Activated CD4-positive, alpha-beta T cell treated with anti-CD3 and anti-CD28 coated beads, Interleukin-2, amount 10 ng/mL, durations not matched to agents 7 days and 5 days (primary cell): ENCODE results near the gene NKAIN2. TPM values are rescaled to one million over a fixed set of nuclear protein-coding genes. Genes with fewer than 3 reads are reported as not detected.

Experiments used
- CTCF ChIA-PET: fragments of 350-600 bp; sonication (Branson Sonifier 250); formaldehyde crosslinking; loops from one replicate; lab custom pipeline; 2021; ENCODE audit warnings: antibody characterized with exemption; lab: Charles Lee
- POLR2A ChIA-PET: fragments of 350-600 bp; sonication (Branson Sonifier 250); formaldehyde crosslinking; loops from one replicate; lab custom pipeline; 2021; ENCODE audit warnings: antibody characterized with exemption; lab: Charles Lee
- DNase-seq: peaks from one replicate; pipeline ENCODE4 v3.0.0-alpha.2; 2020
- H3K27ac Mint-ChIP-seq: one replicate; pipeline ENCODE4 v1.8.0; 2021; ENCODE audit warnings: mild to moderate bottlenecking, moderate library complexity, mixed read lengths
- H3K27me3 Mint-ChIP-seq: one replicate; pipeline ENCODE4 v1.8.0; 2021; ENCODE audit warnings: mixed read lengths
- H3K36me3 Mint-ChIP-seq: one replicate; pipeline ENCODE4 v1.8.0; 2021; ENCODE audit warnings: low read depth, mixed read lengths
- H3K4me1 Mint-ChIP-seq: one replicate; pipeline ENCODE4 v1.8.0; 2021; ENCODE audit warnings: mixed read lengths
- H3K4me3 Mint-ChIP-seq: one replicate; pipeline ENCODE4 v1.8.0; 2021; ENCODE audit warnings: mild to moderate bottlenecking, moderate library complexity, mixed read lengths
- H3K9me3 Mint-ChIP-seq: one replicate; pipeline ENCODE4 v1.8.0; 2021; ENCODE audit warnings: mixed read lengths
- total RNA-seq, 2 experiments: library from RNA; stranded (reverse); gene quantifications; one replicate each; pipeline ENCODE4 v1.2.3, GENCODE V29; 2021

The NKAIN2 gene
- total RNA-seq, 2 experiments from 2014 or later: not detected

DNA sequence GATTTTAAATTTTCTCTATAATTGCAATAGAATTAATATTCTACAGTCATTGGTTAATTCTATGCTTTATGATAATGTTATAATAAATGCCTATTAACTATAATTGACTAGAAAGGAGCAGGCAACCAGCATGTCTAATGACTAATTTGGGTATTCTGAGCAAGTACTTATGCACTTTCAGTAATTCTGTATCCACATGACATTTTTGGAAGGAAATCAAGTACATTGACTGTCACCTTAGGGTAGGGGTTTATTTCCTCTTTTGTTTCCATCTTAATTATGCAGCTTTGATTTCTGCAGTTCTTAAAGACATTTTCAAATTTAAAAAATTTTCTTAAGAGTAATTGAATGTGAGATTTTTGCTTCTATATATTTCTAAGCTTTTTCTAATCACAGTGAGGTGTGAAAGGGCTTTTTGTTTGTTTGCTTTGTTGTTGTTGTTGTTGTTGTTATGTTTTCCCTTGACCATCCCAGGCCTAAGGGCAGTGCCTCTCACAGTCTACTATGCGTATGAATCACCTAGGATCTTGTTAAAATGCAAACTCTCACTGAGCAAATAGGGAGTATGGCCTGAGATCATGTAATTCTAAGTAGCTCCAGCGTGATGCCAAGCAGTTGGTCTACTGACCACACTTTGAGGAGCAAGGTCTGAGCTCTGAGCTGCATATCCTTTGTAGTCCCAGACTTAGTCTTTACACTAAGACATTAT lies 691.4 kb downstream of the NKAIN2 start:
- Mint-ChIP-seq H3K36me3 (no peaks in the 10 kb centered on the region), H3K27me3 (no peaks in the 10 kb centered on the region), H3K4me3 (no peak overlapping the region), H3K4me1 (no peaks in the 10 kb centered on the region), H3K27ac (no peak overlapping the region), H3K9me3 (no peaks in the 10 kb centered on the region)
- DNase-seq: no peak
- ChIA-PET POLR2A (no interaction called here), CTCF (no interaction called here)

GRCh38 chr6:124495665-124496190 lies 692.1 kb downstream of the NKAIN2 start:
- H3K27ac Mint-ChIP-seq: no peak overlapping the region
- no peak for DNase-seq
- no peaks in the 10 kb centered on the region for H3K4me1 Mint-ChIP-seq
- H3K27me3 Mint-ChIP-seq: no peaks in the 10 kb centered on the region
- no peaks in the 10 kb centered on the region for H3K9me3 Mint-ChIP-seq
- H3K36me3 Mint-ChIP-seq: no peaks in the 10 kb centered on the region
- ChIA-PET POLR2A (no interaction called here), CTCF (no interaction called here)
- no peak overlapping the region for H3K4me3 Mint-ChIP-seq

GRCh38 chr6:124496334-124496733 lies 692.7 kb downstream of the NKAIN2 start:
- Mint-ChIP-seq H3K27me3 (no peaks in the 10 kb centered on the region), H3K4me1 (no peaks in the 10 kb centered on the region), H3K9me3 (no peaks in the 10 kb centered on the region), H3K27ac (no peak overlapping the region), H3K4me3 (no peak overlapping the region), H3K36me3 (no peaks in the 10 kb centered on the region)
- DNase-seq: no peak
- ChIA-PET POLR2A (no interaction called here), CTCF (no interaction called here)

DNA sequence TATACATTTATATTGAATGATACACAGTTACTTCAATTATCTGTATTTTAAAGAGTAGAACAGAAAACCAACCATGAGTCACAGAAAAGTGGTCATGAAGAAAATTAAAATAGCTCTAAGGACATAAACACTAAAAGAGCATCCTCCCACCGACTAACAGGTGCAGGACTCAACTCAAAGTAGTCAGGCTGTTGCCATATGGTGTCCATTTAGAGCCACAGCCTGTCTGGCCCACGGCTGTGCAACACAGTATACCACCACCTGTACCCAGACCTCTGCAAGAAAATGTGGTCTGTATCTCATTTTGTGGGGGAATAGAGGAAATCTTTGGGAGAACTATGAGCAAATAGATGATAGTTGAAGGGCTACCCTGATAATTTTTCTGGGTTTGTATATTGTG lies 708.8 kb downstream of the NKAIN2 start:
- ChIA-PET CTCF (no interaction called here), POLR2A (no interaction called here)
- H3K27ac Mint-ChIP-seq: no peak overlapping the region
- no peaks in the 10 kb centered on the region for H3K27me3 Mint-ChIP-seq
- no peak overlapping the region for H3K4me3 Mint-ChIP-seq
- H3K9me3 Mint-ChIP-seq: no peaks in the 10 kb centered on the region
- no peaks in the 10 kb centered on the region for H3K36me3 Mint-ChIP-seq
- no peak for DNase-seq
- no peaks in the 10 kb centered on the region for H3K4me1 Mint-ChIP-seq

DNA sequence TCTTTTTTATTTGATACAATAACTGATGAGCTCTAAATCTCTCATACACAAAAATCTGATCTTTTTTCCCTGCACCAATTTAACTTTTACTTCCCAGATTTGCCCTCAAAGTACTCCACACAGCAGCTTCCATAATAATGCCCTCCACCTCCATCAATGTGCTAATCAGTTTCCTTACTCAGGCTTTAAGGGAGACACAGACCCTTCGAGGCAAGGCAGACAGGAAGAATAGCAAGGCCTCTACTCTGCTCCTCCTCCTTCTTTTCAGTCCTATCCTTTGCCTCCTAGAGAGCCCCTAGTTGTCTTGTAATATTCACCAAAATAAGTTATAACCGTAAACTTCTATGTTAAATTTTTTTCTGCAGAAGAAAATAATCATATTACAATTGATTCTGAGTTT lies 713.7 kb downstream of the NKAIN2 start:
- Mint-ChIP-seq H3K27me3 (no peaks in the 10 kb centered on the region), H3K36me3 (no peaks in the 10 kb centered on the region), H3K4me1 (no peaks in the 10 kb centered on the region), H3K4me3 (no peak overlapping the region), H3K27ac (no peak overlapping the region), H3K9me3 (no peaks in the 10 kb centered on the region)
- POLR2A ChIA-PET: no interaction called here
- DNase-seq: no peak
- CTCF ChIA-PET: no interaction called here

- Mint-ChIP-seq H3K4me3 (no peak overlapping the region), H3K4me1 (no peaks in the 10 kb centered on the region), H3K27me3 (no peaks in the 10 kb centered on the region), H3K9me3 (no peaks in the 10 kb centered on the region), H3K36me3 (no peaks in the 10 kb centered on the region), H3K27ac (no peak overlapping the region)
- ChIA-PET CTCF (no interaction called here), POLR2A (no interaction called here)
- DNase-seq: no peak
These were observed 716.8 kb downstream of the NKAIN2 start for GRCh38 chr6:124520514-124520913.

DNA sequence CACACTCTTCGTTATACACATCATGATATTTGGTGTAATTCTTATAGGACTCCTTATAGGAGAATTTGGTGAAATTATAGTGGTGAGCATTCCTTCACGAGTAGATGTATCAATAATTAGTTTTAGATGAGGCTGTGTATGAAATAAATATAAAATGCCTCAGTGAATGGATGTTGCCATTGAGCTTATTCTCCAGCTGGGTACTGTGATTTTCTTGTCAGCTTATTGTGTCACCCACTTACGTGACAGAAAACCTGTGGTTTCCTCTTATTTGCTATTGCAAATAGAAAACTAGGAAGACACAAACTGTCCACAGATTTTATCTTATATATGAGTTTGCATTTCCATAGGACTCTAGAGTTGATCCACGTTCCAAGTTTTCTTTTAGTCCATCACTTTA lies 718.7 kb downstream of the NKAIN2 start:
- Mint-ChIP-seq H3K27ac (no peak overlapping the region), H3K4me1 (no peaks in the 10 kb centered on the region), H3K27me3 (no peaks in the 10 kb centered on the region), H3K9me3 (no peaks in the 10 kb centered on the region), H3K4me3 (no peak overlapping the region), H3K36me3 (no peaks in the 10 kb centered on the region)
- CTCF ChIA-PET: no interaction called here
- POLR2A ChIA-PET: no interaction called here
- no peak for DNase-seq

DNA sequence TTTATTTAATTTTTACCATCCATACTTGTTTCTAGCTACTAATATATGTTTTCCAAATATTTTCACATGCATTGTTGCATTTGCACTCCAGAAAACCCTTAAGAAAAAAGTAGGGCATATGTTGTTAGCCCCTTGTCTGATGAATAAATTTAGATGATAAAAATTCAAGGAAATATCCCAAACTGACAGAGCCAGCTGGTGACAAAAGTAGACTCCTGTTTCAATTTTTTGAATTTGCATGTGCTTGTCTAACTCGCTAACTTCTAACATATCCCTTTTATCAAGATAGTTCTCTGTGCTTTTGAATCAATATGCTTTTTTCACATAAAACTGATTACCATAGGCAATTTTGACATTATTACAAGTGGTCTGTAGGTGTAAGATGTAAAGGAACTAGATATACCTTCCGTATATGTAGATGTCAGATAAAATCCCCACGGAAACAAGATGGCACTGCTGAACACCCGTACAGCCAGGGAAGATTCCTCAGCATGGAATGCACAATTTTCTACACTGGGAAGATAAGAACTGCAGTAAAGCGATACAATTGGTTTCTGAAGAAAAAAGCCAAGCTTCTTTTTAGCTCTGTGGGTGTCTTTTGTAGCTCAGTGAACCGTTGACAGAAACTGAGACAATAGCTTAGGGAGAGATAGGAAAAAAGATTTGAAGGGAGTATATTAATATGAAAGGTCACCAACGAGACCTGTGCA lies 721.0 kb downstream of the NKAIN2 start:
- Mint-ChIP-seq H3K9me3 (no peaks in the 10 kb centered on the region), H3K4me3 (no peak overlapping the region), H3K27me3 (no peaks in the 10 kb centered on the region), H3K4me1 (no peaks in the 10 kb centered on the region), H3K36me3 (no peaks in the 10 kb centered on the region), H3K27ac (no peak overlapping the region)
- POLR2A ChIA-PET: no interaction called here
- CTCF ChIA-PET: no interaction called here
- no peak for DNase-seq

DNA sequence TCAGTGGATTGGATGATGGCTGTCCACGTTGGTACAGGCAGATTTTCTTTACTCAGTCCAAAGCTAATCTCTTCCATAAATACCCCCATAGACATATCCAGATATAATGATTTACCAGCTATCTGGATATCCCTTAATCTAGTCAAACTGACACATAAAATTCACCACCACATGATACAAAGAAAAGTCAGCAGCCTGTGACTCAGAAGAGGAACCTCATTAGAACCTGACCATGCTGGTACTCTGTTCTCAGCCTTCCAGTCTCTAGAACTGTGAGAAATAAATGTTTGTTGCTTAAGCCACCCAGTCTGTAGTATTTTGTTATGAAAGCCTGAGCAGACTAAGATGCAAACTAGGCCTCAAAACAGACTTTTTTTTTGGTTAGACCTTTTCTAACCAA lies 727.3 kb downstream of the NKAIN2 start:
- Mint-ChIP-seq H3K4me3 (no peak overlapping the region), H3K27me3 (no peaks in the 10 kb centered on the region), H3K4me1 (no peaks in the 10 kb centered on the region), H3K27ac (no peak overlapping the region), H3K36me3 (no peaks in the 10 kb centered on the region), H3K9me3 (no peaks in the 10 kb centered on the region)
- POLR2A ChIA-PET: no interaction called here
- DNase-seq: no peak
- CTCF ChIA-PET: no interaction called here

GRCh38 chr6:124535299-124535698 lies 731.6 kb downstream of the NKAIN2 start:
- no peaks in the 10 kb centered on the region for H3K4me1 Mint-ChIP-seq
- no peak overlapping the region for H3K4me3 Mint-ChIP-seq
- no peaks in the 10 kb centered on the region for H3K36me3 Mint-ChIP-seq
- H3K27ac Mint-ChIP-seq: no peak overlapping the region
- no peak for DNase-seq
- no peaks in the 10 kb centered on the region for H3K27me3 Mint-ChIP-seq
- ChIA-PET CTCF (interaction anchor here (1.6 kb wide), 1 partner anchor 31 kb away, joined by 3 read pairs; no protein-coding TSS in a partner anchor), POLR2A (no interaction called here)
- H3K9me3 Mint-ChIP-seq: no peaks in the 10 kb centered on the region

DNA sequence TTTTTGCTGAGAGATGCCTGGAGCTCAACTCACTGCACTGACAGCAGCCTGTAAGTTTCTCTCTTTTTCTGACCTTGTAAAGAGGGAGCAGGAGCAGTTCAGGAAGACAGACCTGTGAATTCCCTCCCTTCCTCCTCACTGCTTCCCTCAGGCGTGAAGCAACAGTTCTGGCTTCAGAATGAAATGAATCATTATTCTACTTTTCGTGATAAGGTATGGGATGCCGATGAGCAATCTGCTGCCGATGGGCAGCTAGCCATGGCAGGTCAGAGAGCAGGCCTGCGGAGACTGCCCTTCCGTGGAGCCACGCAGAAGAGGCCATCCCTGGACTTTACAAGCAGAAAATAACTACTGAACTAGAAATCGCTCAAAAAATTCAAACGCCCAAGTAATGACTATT lies 732.1 kb downstream of the NKAIN2 start:
- Mint-ChIP-seq H3K27ac (no peak overlapping the region), H3K4me1 (no peaks in the 10 kb centered on the region), H3K36me3 (no peaks in the 10 kb centered on the region), H3K27me3 (no peaks in the 10 kb centered on the region), H3K4me3 (no peak overlapping the region), H3K9me3 (no peaks in the 10 kb centered on the region)
- no peak for DNase-seq
- ChIA-PET CTCF (interaction anchor here (1.6 kb wide), 1 partner anchor 30 kb away, joined by 3 read pairs; no protein-coding TSS in a partner anchor), POLR2A (no interaction called here)

DNA sequence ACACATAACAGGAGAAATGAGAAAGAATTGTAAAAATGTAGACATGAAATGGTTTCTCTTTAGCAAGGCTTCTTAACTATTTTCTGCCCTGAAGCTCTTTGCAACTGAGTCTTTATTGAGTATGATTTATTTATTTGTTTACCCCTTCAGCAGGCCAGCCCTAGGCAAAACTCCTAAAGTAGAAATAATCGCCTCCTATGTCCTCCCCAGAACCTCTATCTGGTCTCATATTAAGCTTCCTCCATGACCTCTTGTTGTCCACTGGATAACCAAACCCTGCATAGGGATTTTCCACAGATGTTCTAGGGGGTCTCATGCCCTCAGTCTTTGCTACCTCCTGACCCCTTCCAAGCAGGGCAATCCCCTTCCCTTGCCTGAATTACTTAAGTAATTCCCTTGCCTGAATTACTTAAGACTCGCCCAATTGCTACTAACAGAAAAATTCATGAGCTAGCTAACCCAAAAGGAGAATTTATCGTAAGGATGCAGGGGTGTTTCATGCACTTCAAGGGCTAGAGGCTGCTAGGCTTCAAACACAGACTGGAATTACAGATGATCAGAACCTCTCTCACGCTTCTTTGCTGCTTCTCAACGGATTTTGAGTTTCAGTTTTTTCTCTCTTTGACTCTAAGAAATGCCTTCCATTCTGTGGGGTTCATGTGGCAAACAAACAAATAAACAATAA lies 732.6 kb downstream of the NKAIN2 start:
- Mint-ChIP-seq H3K4me3 (no peak overlapping the region), H3K9me3 (no peaks in the 10 kb centered on the region), H3K27me3 (no peaks in the 10 kb centered on the region), H3K4me1 (no peaks in the 10 kb centered on the region), H3K27ac (no peak overlapping the region), H3K36me3 (no peaks in the 10 kb centered on the region)
- no peak for DNase-seq
- POLR2A ChIA-PET: no interaction called here
- CTCF ChIA-PET: interaction anchor here (1.6 kb wide), 1 partner anchor 30 kb away, joined by 3 read pairs; no protein-coding TSS in a partner anchor

- CTCF ChIA-PET: interaction anchor here (1.6 kb wide), 1 partner anchor 29 kb away, joined by 3 read pairs; no protein-coding TSS in a partner anchor
- no peak for DNase-seq
- Mint-ChIP-seq H3K9me3 (no peaks in the 10 kb centered on the region), H3K27me3 (no peaks in the 10 kb centered on the region), H3K4me1 (no peaks in the 10 kb centered on the region), H3K4me3 (no peak overlapping the region), H3K36me3 (no peaks in the 10 kb centered on the region), H3K27ac (no peak overlapping the region)
- POLR2A ChIA-PET: no interaction called here
These were observed 733.2 kb downstream of the NKAIN2 start for GRCh38 chr6:124536842-124537191.
